Panc1 (cell line): ENCODE data around the gene JAM2. TPM values are rescaled to one million over a fixed set of nuclear protein-coding genes. Genes with fewer than 3 reads are reported as not detected.
A peak's percentile ranks its signal among the peaks of the same experiment; 100 is the strongest.

Source experiments
- ATAC-seq: fragments of 200-7000 bp; cut with Tn5 transposase; 2 replicates; pipeline ENCODE4 v1.9.1; 2020; ENCODE audit warnings: mild to moderate bottlenecking, moderate library complexity
- BruUV-seq: library from RNA; stranded (reverse); fragments of 400-500 nt; replicated peaks from 2 replicates; lab custom pipeline; 2021; lab: Mats Ljungman, UMichigan
- CTCF ChIA-PET: fragments of 300-600 bp; sonication (Branson Sonifier 250); formaldehyde crosslinking; loops from one replicate; lab custom pipeline; 2022; ENCODE audit warnings: antibody characterized with exemption; lab: Charles Lee
- POLR2A ChIA-PET: fragments of 300-600 bp; sonication (Branson Sonifier 250); formaldehyde crosslinking; loops from one replicate; lab custom pipeline; 2022; ENCODE audit warnings: antibody characterized with exemption; lab: Charles Lee
- DNase-seq: peaks from one replicate; pipeline ENCODE4 v3.0.0-alpha.2; 2010; ENCODE audit warnings: low read depth, low spot score
- H3K27ac ChIP-seq: 2 replicates; pipeline ENCODE4 v1.5.1; 2011; ENCODE audit warnings: mild to moderate bottlenecking, low read length, inconsistent platforms
- H3K27me3 ChIP-seq: fragments of 200-500 bp; sonication (Bioruptor generic); 2 replicates; pipeline ENCODE4 v1.6.0; 2014; ENCODE audit warnings: low read length, inconsistent platforms; ENCODE audit not compliant: control insufficient read depth, insufficient read depth
- H3K36me3 ChIP-seq: fragments of 200-500 bp; sonication (Bioruptor generic); 2 replicates; pipeline ENCODE4 v1.5.1; 2014; ENCODE audit warnings: inconsistent platforms, mild to moderate bottlenecking, low read length, moderate library complexity; ENCODE audit not compliant: control insufficient read depth, insufficient read depth
- H3K4me1 ChIP-seq: 2 replicates; pipeline ENCODE4 v1.5.1; 2011; ENCODE audit warnings: inconsistent platforms, mild to moderate bottlenecking, low read length, moderate library complexity; ENCODE audit not compliant: control insufficient read depth, insufficient read depth
- H3K4me3 ChIP-seq, 2 experiments: 2 replicates each; pipeline ENCODE4 v1.5.1; 2011 to 2012; ENCODE audit warnings: low read depth in 2 of 2, low read length in 2 of 2, mild to moderate bottlenecking in 2 of 2, inconsistent platforms in 1 of 2, moderate library complexity in 1 of 2
- H3K9me3 ChIP-seq: fragments of 200-500 bp; sonication (Bioruptor generic); 2 replicates; pipeline ENCODE4 v1.5.1; 2014; ENCODE audit warnings: low read depth, mild to moderate bottlenecking, inconsistent platforms, low read length, moderate library complexity; ENCODE audit not compliant: control insufficient read depth, insufficient read depth
- POLR2AphosphoS5 ChIP-seq: IDR thresholded peaks from 2 replicates; pipeline ENCODE4 v1.6.1; 2012; ENCODE audit warnings: mild to moderate bottlenecking, low read depth, low read length, moderate library complexity
- SIN3A ChIP-seq: IDR thresholded peaks from 2 replicates; pipeline ENCODE4 v1.6.1; 2012; ENCODE audit warnings: low read depth, mild to moderate bottlenecking, low read length, moderate library complexity, borderline replicate concordance; ENCODE audit not compliant: insufficient read depth
- TCF7L2 ChIP-seq: IDR thresholded peaks from 2 replicates; pipeline ENCODE4 v1.6.1; 2011; ENCODE audit warnings: mild to moderate bottlenecking, low read depth, low read length, inconsistent platforms
- in situ Hi-C: cut with HindIII; loops from 2 replicates; pipeline ENCODE4 v1.10.0; 2016; ENCODE audit warnings: low sequenced_read_pairs, low pct_unique_long_range_greater_than_20kb
- intact Hi-C: fragments of 100-400 bp; cut with micrococcal nuclease; formaldehyde crosslinking; loops from one replicate; pipeline ENCODE4 v1.10.0; 2022; ENCODE audit not compliant: unreplicated experiment
- total RNA-seq: library from RNA; stranded (reverse); gene quantifications from one replicate; pipeline ENCODE4 v1.2.1, GENCODE V29; 2021; ENCODE audit not compliant: unreplicated experiment
- TF ChIP-seq, protein P1 (sequence below): fragments of 450-650 bp; IDR thresholded peaks from 2 replicates; pipeline ENCODE4 v1.5.1; 2017; ENCODE audit warnings: mild to moderate bottlenecking
- TF ChIP-seq, protein P2 (sequence below), 2 experiments: IDR thresholded peaks; 2 replicates each; pipeline ENCODE4 v1.6.1; 2011 to 2012; ENCODE audit warnings: low read depth in 2 of 2, control low read depth in 1 of 2, low read length in 1 of 2, mild to moderate bottlenecking in 1 of 2, moderate library complexity in 1 of 2; ENCODE audit not compliant: insufficient read depth in 1 of 2

Gene JAM2
- total RNA-seq, 1 experiment from 2014 or later: 0.21 TPM

DNA sequence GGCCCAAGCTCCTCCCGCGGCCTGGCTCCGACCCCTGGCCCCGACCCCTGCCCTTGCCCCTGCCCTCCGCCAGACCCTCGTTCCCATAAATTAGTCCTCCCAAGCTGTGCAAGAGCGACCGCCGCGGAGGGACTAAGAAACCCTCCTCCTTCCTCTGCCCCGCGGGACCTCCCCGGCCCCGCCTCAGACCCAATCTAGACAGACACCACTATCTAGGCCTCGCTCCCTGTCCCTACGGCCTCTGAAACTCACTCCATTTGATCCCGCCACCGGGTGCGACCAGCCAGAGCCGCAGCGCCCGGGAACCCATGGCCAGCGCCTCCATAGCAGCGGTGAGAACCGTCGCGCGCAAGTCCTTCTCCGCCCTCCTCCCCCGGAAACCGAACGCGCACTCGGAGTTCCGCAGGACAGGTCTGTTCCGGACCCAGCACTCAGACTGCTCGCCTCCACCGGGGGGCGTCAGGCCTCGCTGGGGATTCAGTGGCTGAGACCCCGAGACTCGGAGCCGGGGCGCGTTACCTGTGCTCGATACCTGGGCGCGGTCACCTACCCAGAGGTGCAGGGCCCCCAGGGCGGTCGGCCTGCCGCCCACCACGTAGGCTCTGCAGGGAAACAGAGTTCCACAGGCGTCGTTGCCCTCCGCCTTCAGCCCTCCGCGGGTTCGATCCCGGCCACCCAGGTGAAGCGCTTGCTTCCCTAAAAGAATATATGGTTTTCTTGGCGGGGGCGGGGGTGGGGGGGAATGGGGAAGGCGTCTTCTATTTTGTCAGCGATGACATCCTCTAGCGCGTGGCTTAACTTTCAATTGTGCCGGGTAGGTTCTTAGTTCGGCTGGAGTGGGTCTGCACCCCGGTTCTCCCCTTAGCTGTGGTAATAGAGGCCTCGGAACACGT lies 31.7 kb upstream of the JAM2 start, which contains the start of gene MRPL39:
MRPL39 (minus strand) TSS at position 331 of the 893 bp plus-strand sequence; CDS start at position 325, 6 bp downstream.
- Histone ChIP-seq H3K9me3 (no peaks in the 10 kb centered on the region), H3K4me1 (peaks cover 4% of the 10 kb centered on the region; the same call in 1 of the 2 replicates), H3K36me3 (peaks cover 4% of the 10 kb centered on the region; the same call in 1 of the 2 replicates), H3K27ac (peak within 1 kb of the TSS; percentile 79), H3K27me3 (no peaks in the 10 kb centered on the region), H3K4me3 (peak within 1 kb of the TSS; percentile 79 to 80)
- in situ Hi-C loops (no loop called here), intact Hi-C loops (loop anchor here (1.0 kb wide), 1 partner anchor 101 kb away; no protein-coding TSS in a partner anchor)
- ATAC-seq: peak; percentile 98
- ChIA-PET CTCF (interaction anchor here (0.6 to 0.7 kb wide), 2 partner anchors 52 to 288 kb away, joined by 4 to 5 read pairs; no protein-coding TSS in a partner anchor), POLR2A (interaction anchor here (0.6 kb wide), 1 partner anchor 141 kb away, joined by 3 read pairs; no protein-coding TSS in a partner anchor)
- BruUV-seq: no TSS peak
- DNase-seq: peak; percentile 52
- TF ChIP-seq POLR2AphosphoS5 (peak; percentile 82), SIN3A (no peak), TCF7L2 (no peak)
- TF ChIP-seq, protein P1, sequence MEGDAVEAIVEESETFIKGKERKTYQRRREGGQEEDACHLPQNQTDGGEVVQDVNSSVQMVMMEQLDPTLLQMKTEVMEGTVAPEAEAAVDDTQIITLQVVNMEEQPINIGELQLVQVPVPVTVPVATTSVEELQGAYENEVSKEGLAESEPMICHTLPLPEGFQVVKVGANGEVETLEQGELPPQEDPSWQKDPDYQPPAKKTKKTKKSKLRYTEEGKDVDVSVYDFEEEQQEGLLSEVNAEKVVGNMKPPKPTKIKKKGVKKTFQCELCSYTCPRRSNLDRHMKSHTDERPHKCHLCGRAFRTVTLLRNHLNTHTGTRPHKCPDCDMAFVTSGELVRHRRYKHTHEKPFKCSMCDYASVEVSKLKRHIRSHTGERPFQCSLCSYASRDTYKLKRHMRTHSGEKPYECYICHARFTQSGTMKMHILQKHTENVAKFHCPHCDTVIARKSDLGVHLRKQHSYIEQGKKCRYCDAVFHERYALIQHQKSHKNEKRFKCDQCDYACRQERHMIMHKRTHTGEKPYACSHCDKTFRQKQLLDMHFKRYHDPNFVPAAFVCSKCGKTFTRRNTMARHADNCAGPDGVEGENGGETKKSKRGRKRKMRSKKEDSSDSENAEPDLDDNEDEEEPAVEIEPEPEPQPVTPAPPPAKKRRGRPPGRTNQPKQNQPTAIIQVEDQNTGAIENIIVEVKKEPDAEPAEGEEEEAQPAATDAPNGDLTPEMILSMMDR: peak; percentile 63
- TF ChIP-seq, protein P2, sequence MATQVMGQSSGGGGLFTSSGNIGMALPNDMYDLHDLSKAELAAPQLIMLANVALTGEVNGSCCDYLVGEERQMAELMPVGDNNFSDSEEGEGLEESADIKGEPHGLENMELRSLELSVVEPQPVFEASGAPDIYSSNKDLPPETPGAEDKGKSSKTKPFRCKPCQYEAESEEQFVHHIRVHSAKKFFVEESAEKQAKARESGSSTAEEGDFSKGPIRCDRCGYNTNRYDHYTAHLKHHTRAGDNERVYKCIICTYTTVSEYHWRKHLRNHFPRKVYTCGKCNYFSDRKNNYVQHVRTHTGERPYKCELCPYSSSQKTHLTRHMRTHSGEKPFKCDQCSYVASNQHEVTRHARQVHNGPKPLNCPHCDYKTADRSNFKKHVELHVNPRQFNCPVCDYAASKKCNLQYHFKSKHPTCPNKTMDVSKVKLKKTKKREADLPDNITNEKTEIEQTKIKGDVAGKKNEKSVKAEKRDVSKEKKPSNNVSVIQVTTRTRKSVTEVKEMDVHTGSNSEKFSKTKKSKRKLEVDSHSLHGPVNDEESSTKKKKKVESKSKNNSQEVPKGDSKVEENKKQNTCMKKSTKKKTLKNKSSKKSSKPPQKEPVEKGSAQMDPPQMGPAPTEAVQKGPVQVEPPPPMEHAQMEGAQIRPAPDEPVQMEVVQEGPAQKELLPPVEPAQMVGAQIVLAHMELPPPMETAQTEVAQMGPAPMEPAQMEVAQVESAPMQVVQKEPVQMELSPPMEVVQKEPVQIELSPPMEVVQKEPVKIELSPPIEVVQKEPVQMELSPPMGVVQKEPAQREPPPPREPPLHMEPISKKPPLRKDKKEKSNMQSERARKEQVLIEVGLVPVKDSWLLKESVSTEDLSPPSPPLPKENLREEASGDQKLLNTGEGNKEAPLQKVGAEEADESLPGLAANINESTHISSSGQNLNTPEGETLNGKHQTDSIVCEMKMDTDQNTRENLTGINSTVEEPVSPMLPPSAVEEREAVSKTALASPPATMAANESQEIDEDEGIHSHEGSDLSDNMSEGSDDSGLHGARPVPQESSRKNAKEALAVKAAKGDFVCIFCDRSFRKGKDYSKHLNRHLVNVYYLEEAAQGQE (IDR thresholded peaks at IDR 0.05; ENCODE audit: insufficient read depth in 1 of 2, low read depth in 2 of 2, low read length in 1 of 2): peak in 1 of 2 experiments; percentile 58; a peak in 1 of 4 replicates

DNA sequence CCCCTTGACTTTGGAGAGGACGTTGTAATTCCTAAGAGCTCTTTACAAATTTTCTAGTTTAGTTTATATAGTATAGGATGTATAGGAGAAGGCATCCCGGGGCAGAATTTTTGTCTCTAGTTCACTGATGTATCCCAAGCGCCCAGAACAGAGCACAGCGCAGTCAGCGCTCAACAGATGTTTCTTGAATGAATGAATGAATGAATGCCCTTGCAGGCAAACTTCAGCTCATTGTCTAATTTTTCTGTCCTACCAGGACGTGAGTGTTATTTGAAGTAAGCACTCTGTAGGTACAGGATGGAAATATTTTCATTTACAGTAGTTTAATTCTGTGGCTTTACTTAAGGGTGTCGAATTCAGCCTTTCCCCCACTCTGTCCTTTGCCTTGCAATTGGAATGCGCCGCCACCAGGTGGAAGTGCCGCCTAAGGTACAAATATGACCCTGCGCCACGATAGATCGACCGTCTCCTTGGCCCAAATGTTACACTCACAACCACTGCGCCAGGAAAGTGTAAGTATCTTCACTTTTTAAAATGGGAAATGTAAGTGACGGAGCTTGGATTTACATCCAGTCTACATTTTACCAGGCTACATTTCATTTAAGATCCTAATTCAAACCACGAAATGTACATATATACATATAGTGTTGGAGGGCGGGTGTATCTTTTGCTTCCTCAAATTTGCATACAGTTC lies 30.9 kb upstream of the JAM2 start:
- CTCF ChIA-PET: interaction anchor here (0.6 to 0.7 kb wide), 2 partner anchors 51 to 100 kb away, joined by 3 to 4 read pairs; no protein-coding TSS in a partner anchor

More for the DNA sequence above, 30.9 kb upstream of the JAM2 start:
- DNase-seq (peak; percentile 68), ATAC-seq (peak; percentile 90)
- Histone ChIP-seq H3K27me3 (no peaks in the 10 kb centered on the region), H3K27ac (0 out of 2 replicates have a peak overlapping the region, but pooled peaks have one; percentile 29), H3K4me1 (peaks cover 4% of the 10 kb centered on the region; the same call in 1 of the 2 replicates), H3K36me3 (peaks cover 4% of the 10 kb centered on the region; the same call in 1 of the 2 replicates), H3K4me3 (peak overlapping the region; percentile 79 to 80), H3K9me3 (no peaks in the 10 kb centered on the region)
- no TSS peak for BruUV-seq
- intact Hi-C loops (loop anchor here (1.0 kb wide), 1 partner anchor 100 kb away; no protein-coding TSS in a partner anchor), in situ Hi-C loops (no loop called here)
- POLR2A ChIA-PET: no interaction called here
- TF ChIP-seq, protein P1: peak; percentile 83
- TF ChIP-seq POLR2AphosphoS5: no peak
